ENCODE results near the gene EVA1A.
A peak's percentile ranks its signal among the peaks of the same experiment; 100 is the strongest.
"Not testable (repeated sequence)": the region's sequence is repeated elsewhere in the genome, so short reads cannot be mapped to it uniquely, and the experiment has no call there.

EVA1A gene

GRCh38 chr2:75517547-75518230, 43.0 kb downstream of the EVA1A start:
- no peak for DNase-seq (ENCODE audit: low spot score)

GRCh38 chr2:75516378-75517360, 44.1 kb downstream of the EVA1A start:
- DNase-seq (ENCODE audit: low spot score): no peak

- no peak for DNase-seq (ENCODE audit: low spot score)
These were observed 45.0 kb downstream of the EVA1A start for GRCh38 chr2:75515584-75516368.

GRCh38 chr2:75513616-75514170, 47.0 kb downstream of the EVA1A start:
- DNase-seq (ENCODE audit: low spot score): peak; percentile 33

GRCh38 chr2:75512455-75513212, 48.1 kb downstream of the EVA1A start:
- no peak for DNase-seq (ENCODE audit: low spot score)

- DNase-seq (ENCODE audit: low spot score): no peak
These were observed 54.5 kb downstream of the EVA1A start for GRCh38 chr2:75506101-75506697.

- no peak for DNase-seq (ENCODE audit: low spot score)
These were observed 55.7 kb downstream of the EVA1A start for GRCh38 chr2:75505012-75505411.

- peak; percentile 84 for DNase-seq (ENCODE audit: low spot score)
These were observed 57.6 kb downstream of the EVA1A start for GRCh38 chr2:75503048-75503607.

GRCh38 chr2:75500633-75501032, 60.1 kb downstream of the EVA1A start:
- no peak for DNase-seq (ENCODE audit: low spot score)

GRCh38 chr2:75499534-75499933, 61.2 kb downstream of the EVA1A start:
- DNase-seq (ENCODE audit: low spot score): no peak

GRCh38 chr2:75498907-75499306, 61.8 kb downstream of the EVA1A start:
- DNase-seq (ENCODE audit: low spot score): no peak

GRCh38 chr2:75497256-75497655, 63.5 kb downstream of the EVA1A start:
- DNase-seq (ENCODE audit: low spot score): no peak

GRCh38 chr2:75495862-75496261, 64.9 kb downstream of the EVA1A start:
- no peak for DNase-seq (ENCODE audit: low spot score)

- DNase-seq (ENCODE audit: low spot score): no peak
These were observed 66.5 kb downstream of the EVA1A start for GRCh38 chr2:75494137-75494769.

GRCh38 chr2:75493230-75493629, 67.5 kb downstream of the EVA1A start:
- DNase-seq (ENCODE audit: low spot score): no peak

- DNase-seq (ENCODE audit: low spot score): no peak
These were observed 69.5 kb downstream of the EVA1A start for GRCh38 chr2:75491129-75491753.

GRCh38 chr2:75489721-75490120, 71.0 kb downstream of the EVA1A start:
- DNase-seq (ENCODE audit: low spot score): no peak

- DNase-seq (ENCODE audit: low spot score): no peak
These were observed 72.6 kb downstream of the EVA1A start for GRCh38 chr2:75488157-75488556.

- DNase-seq (ENCODE audit: low spot score): not testable (repeated sequence)
These were observed 74.0 kb downstream of the EVA1A start for GRCh38 chr2:75486735-75487134.

- DNase-seq (ENCODE audit: low spot score): no peak
These were observed 75.9 kb downstream of the EVA1A start for GRCh38 chr2:75484840-75485239.
